ENCODE data around the gene MTCL1. TPM values are rescaled to one million over a fixed set of nuclear protein-coding genes. Genes with fewer than 3 reads are reported as not detected.

Gene MTCL1
- total RNA-seq, 1 donor from 2014 or later: 36.9 TPM

GRCh38 chr18:8868276-8868675, 162.9 kb downstream of the MTCL1 start:
- no peak for DNase-seq

DNA sequence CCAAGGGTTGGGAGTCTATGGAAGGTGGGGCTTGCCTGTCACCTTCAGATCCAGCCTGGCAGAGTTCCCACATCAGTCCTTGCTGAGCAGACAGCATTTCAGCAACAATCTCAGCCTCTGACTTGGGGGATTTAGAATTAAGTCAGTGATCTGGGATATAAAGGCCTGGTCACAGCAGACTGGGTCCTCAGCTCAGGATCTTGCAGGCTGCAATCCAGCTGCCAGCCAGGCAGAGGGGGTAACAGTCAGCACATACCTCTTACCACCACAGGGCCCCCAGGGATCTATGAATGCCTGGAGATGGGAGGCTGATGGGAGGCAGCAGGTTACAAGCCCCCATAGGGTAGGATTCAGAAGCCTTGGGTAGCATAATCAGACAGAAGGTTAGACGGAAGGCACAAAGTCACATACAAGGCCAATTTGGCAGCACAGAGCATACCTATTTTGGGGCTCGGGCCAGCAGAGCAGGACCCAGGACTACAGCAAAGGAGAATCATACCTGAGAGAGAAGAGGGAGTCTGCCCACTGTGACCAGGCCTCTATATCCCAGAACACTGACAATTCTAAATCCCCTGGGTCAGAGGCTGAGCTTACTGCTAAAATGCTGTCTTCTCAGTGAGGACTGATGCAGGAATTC, 163.5 kb downstream of the MTCL1 start:
- no peak for DNase-seq

GRCh38 chr18:8869696-8870095, 164.3 kb downstream of the MTCL1 start:
- DNase-seq: no peak

- DNase-seq: no peak
Measured at GRCh38 chr18:8870528-8870927, 165.2 kb downstream of the MTCL1 start.

DNA sequence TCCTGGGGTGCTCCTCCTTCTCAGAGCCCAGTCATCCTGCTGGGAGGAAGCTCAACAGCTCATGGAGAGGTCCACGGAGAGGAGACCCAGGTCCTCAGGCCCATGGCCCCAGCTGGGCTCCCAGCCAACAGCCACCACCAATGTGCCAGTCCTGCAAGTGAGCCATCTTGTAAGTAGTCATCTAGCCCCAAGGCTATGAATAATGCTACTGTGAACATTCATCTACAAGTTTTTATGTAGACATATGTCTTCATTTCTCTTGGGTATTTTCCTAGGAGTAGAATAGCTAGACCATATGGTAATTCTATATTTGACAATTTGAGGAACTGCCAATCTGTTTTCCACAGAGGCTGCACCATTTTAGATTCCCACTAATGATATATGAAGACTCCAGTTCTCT, 166.1 kb downstream of the MTCL1 start:
- DNase-seq: no peak

GRCh38 chr18:8874872-8875271, 169.5 kb downstream of the MTCL1 start:
- DNase-seq: no peak

DNA sequence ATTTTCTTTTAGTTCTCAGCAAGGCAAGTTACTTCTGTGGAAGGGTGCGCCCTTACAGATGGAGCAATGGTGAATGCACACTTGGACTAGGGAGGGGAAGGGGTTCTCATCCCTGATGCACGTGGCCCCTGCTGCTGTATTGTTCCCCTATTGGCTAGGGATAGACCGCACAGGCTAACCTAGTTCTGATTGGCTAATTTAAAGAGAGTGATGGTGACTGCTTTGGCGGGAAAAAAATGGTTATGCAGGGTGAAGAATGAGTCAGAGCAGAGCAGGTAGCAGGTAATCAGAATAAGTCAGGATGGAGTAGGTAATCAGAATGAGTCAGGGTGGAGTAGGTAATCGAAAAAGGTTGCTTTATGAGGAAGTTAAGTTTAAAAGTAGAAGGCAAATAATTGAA, 171.5 kb downstream of the MTCL1 start:
- no peak for DNase-seq

DNA sequence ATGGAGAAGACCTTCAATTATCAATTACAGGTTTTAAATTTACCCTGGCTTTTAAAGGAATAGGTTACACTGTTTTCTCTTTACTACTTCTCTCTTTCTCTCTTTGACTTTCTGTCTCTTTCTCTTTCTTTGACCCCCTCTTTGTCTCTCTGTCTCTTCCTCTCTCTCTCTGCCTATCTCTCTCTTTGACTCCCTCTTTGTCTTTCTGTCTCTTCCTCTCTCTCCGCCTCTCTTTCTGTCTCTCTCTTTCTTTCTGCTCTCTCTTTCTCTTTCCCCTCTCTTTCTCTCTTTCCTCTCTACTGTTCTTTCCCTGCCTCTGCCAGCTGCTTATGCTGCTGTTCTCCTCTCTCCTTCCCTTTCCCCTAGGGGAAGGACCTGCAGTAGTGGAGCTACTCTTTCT, 175.7 kb downstream of the MTCL1 start:
- no peak for DNase-seq

Small RNA genes lying within 50 kb of the gene (small RNA-seq; reads per million reads assigned to genes)
- gene RF00019 (ENCODE audit: low replicate concordance): not detected

Other genes with a start within 250 kb of the MTCL1 start
- 125 TPM for gene RAB12, start 96.1 kb upstream of the MTCL1 start, total RNA-seq